Kasumi-1 (cell line): Measurements from ENCODE around the gene C2CD5.

Experiments
- DNase-seq, 2 experiments: peaks; one replicate each; lab custom pipeline; 2025; lab: John Stamatoyannopoulos, UW

The C2CD5 gene

GRCh38 chr12:22414742-22415141 lies 129.6 kb downstream of the C2CD5 start:
- DNase-seq, result no peak

GRCh38 chr12:22413592-22413991 lies 130.8 kb downstream of the C2CD5 start:
- DNase-seq, result no peak

GRCh38 chr12:22412581-22412980 lies 131.8 kb downstream of the C2CD5 start:
- DNase-seq, result no peak

GRCh38 chr12:22410486-22410885 lies 133.9 kb downstream of the C2CD5 start:
- no peak for DNase-seq

- DNase-seq, result no peak
These were observed 134.8 kb downstream of the C2CD5 start for GRCh38 chr12:22409377-22410164.

GRCh38 chr12:22408610-22409376 lies 135.5 kb downstream of the C2CD5 start:
- no peak for DNase-seq

GRCh38 chr12:22407397-22407796 lies 136.9 kb downstream of the C2CD5 start:
- no peak for DNase-seq

GRCh38 chr12:22406627-22407026 lies 137.7 kb downstream of the C2CD5 start:
- peak; percentile 72 to 75 for DNase-seq

- peak in 1 of 2 experiments; percentile 29 for DNase-seq
These were observed 144.7 kb downstream of the C2CD5 start for GRCh38 chr12:22399464-22400180.
